Measurements from ENCODE around the gene RB1.

DNA sequence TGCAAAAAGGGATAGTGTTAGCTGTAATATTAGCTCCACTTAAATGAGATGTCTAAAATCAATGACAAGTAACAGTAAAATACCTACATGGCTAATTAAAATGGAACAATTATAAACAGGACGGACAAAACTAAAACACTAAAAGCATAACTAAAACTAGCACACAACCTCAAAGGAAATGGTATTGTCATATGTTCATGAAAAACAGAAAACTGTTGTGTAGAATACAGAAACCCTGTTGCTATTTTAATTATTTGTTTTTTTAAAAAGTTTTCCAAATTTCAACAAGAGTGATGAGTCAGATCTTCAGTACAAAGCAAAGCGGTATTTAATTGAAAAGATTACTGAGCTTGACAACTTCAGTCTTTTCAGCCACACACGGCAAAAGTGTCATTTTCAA is 225.2 kb downstream of the RB1 start:
- TF ChIP-seq EZH2 (IDR thresholded peaks at IDR 0.05; ENCODE audit: borderline replicate concordance, low read length) = no peak
- TF ChIP-seq, protein P1, sequence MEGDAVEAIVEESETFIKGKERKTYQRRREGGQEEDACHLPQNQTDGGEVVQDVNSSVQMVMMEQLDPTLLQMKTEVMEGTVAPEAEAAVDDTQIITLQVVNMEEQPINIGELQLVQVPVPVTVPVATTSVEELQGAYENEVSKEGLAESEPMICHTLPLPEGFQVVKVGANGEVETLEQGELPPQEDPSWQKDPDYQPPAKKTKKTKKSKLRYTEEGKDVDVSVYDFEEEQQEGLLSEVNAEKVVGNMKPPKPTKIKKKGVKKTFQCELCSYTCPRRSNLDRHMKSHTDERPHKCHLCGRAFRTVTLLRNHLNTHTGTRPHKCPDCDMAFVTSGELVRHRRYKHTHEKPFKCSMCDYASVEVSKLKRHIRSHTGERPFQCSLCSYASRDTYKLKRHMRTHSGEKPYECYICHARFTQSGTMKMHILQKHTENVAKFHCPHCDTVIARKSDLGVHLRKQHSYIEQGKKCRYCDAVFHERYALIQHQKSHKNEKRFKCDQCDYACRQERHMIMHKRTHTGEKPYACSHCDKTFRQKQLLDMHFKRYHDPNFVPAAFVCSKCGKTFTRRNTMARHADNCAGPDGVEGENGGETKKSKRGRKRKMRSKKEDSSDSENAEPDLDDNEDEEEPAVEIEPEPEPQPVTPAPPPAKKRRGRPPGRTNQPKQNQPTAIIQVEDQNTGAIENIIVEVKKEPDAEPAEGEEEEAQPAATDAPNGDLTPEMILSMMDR (conservative IDR thresholded peaks at IDR 0.05 in 1 of 2, IDR thresholded peaks at IDR 0.05 in 1 of 2; ENCODE audit: extremely low read depth in 1 of 2, insufficient read depth in 1 of 2, low read depth in 1 of 2, low read length in 2 of 2) = no peak

All from mammary epithelial cell (primary cell).